ENCODE results near the gene SIRPA.

Gene SIRPA

GRCh38 chr20:1887756-1888155, 7.5 kb upstream of the SIRPA start:
- H3K27ac Mint-ChIP-seq = peak overlapping the region; percentile 33
- DNase-seq (no peak), ATAC-seq (replicated peaks) (no peak)
- peaks cover 27 to 47% of the 10 kb centered on the region in 2 donors for H3K36me3 Mint-ChIP-seq
- H3K4me3 Mint-ChIP-seq = no peak overlapping the region
- peaks cover 13 to 20% of the 10 kb centered on the region in 2 donors for H3K27me3 Mint-ChIP-seq
- H3K9me3 Mint-ChIP-seq = no peaks in the 10 kb centered on the region
- H3K4me1 Mint-ChIP-seq = peaks cover 34 to 55% of the 10 kb centered on the region in 2 donors

- ATAC-seq (replicated peaks) (peak; percentile 15 to 17), DNase-seq (no peak)
- peaks cover 12 to 21% of the 10 kb centered on the region in 2 donors for H3K27me3 Mint-ChIP-seq
- peaks cover 37 to 55% of the 10 kb centered on the region in 2 donors for H3K4me1 Mint-ChIP-seq
- no peaks in the 10 kb centered on the region for H3K9me3 Mint-ChIP-seq
- peaks cover 36 to 59% of the 10 kb centered on the region in 2 donors for H3K36me3 Mint-ChIP-seq
- no peak overlapping the region for H3K27ac Mint-ChIP-seq
- no peak overlapping the region for H3K4me3 Mint-ChIP-seq
Observed at GRCh38 chr20:1888796-1889463, 6.3 kb upstream of the SIRPA start.

- ATAC-seq (replicated peaks) (no peak), DNase-seq (no peak)
- H3K9me3 Mint-ChIP-seq = no peaks in the 10 kb centered on the region
- H3K4me1 Mint-ChIP-seq = peaks cover 29 to 47% of the 10 kb centered on the region in 2 donors
- peaks cover 39 to 68% of the 10 kb centered on the region in 2 donors for H3K36me3 Mint-ChIP-seq
- no peak overlapping the region for H3K4me3 Mint-ChIP-seq
- peaks cover 7 to 16% of the 10 kb centered on the region in 2 donors for H3K27me3 Mint-ChIP-seq
- H3K27ac Mint-ChIP-seq = peak overlapping the region; percentile 70
Observed at GRCh38 chr20:1890469-1891262, 4.5 kb upstream of the SIRPA start.

- ATAC-seq (replicated peaks) (no peak), DNase-seq (no peak)
- peaks cover 43 to 74% of the 10 kb centered on the region in 2 donors for H3K36me3 Mint-ChIP-seq
- H3K9me3 Mint-ChIP-seq = no peaks in the 10 kb centered on the region
- peaks cover 30 to 46% of the 10 kb centered on the region in 2 donors for H3K4me1 Mint-ChIP-seq
- H3K27me3 Mint-ChIP-seq = peaks cover 7 to 16% of the 10 kb centered on the region in 2 donors
- no peak overlapping the region for H3K4me3 Mint-ChIP-seq
- H3K27ac Mint-ChIP-seq = peak overlapping the region; percentile 26
Observed at GRCh38 chr20:1891263-1892118, 3.7 kb upstream of the SIRPA start.

GRCh38 chr20:1892119-1892385, 3.2 kb upstream of the SIRPA start:
- H3K27me3 Mint-ChIP-seq = peaks cover 7 to 16% of the 10 kb centered on the region in 2 donors
- peaks cover 41 to 74% of the 10 kb centered on the region in 2 donors for H3K36me3 Mint-ChIP-seq
- ATAC-seq (replicated peaks) (no peak), DNase-seq (no peak)
- H3K9me3 Mint-ChIP-seq = no peaks in the 10 kb centered on the region
- peak overlapping the region; percentile 65 for H3K27ac Mint-ChIP-seq
- peaks cover 32 to 50% of the 10 kb centered on the region in 2 donors for H3K4me1 Mint-ChIP-seq
- H3K4me3 Mint-ChIP-seq = no peak overlapping the region

GRCh38 chr20:1893721-1894470, 1.3 kb upstream of the SIRPA start:
- peaks cover 44 to 72% of the 10 kb centered on the region in 2 donors for H3K36me3 Mint-ChIP-seq
- ATAC-seq (replicated peaks) (no peak), DNase-seq (peak; percentile 23)
- H3K4me3 Mint-ChIP-seq = peak overlapping the region; percentile 90 to 92
- H3K27ac Mint-ChIP-seq = peak overlapping the region; percentile 94
- H3K9me3 Mint-ChIP-seq = no peaks in the 10 kb centered on the region
- peaks cover 42 to 61% of the 10 kb centered on the region in 2 donors for H3K4me1 Mint-ChIP-seq
- peaks cover 0 to 6% of the 10 kb centered on the region in 2 donors for H3K27me3 Mint-ChIP-seq

- ATAC-seq (replicated peaks) (peak in 1 of 2 donors; percentile 15), DNase-seq (peak; percentile 39)
- peaks cover 0 to 6% of the 10 kb centered on the region in 2 donors for H3K27me3 Mint-ChIP-seq
- H3K9me3 Mint-ChIP-seq = no peaks in the 10 kb centered on the region
- peaks cover 48 to 68% of the 10 kb centered on the region in 2 donors for H3K4me1 Mint-ChIP-seq
- H3K4me3 Mint-ChIP-seq = peak overlapping the region; percentile 90 to 92
- peak overlapping the region; percentile 94 for H3K27ac Mint-ChIP-seq
- peaks cover 48 to 77% of the 10 kb centered on the region in 2 donors for H3K36me3 Mint-ChIP-seq
Observed at GRCh38 chr20:1894471-1894950, 696 bp upstream of the SIRPA start.

GRCh38 chr20:1895674-1896483, 672 bp downstream of the SIRPA start:
- peak; percentile 60 for DNase-seq
- peaks cover 0 to 6% of the 10 kb centered on the region in 2 donors for H3K27me3 Mint-ChIP-seq

GRCh38 chr20:1896484-1897258, 1.5 kb downstream of the SIRPA start:
- no peaks in the 10 kb centered on the region for H3K9me3 Mint-ChIP-seq
- peaks cover 56 to 81% of the 10 kb centered on the region in 2 donors for H3K4me1 Mint-ChIP-seq
- H3K27me3 Mint-ChIP-seq = peaks cover 0 to 6% of the 10 kb centered on the region in 2 donors
- H3K27ac Mint-ChIP-seq = peak overlapping the region; percentile 99
- peak overlapping the region; percentile 90 to 95 for H3K4me3 Mint-ChIP-seq
- DNase-seq (peak; percentile 45), ATAC-seq (replicated peaks) (peak; percentile 18 to 19)
- peaks cover 52 to 68% of the 10 kb centered on the region in 2 donors for H3K36me3 Mint-ChIP-seq

More at GRCh38 chr20:1895674-1896483, 672 bp downstream of the SIRPA start:
- peak overlapping the region; percentile 90 to 95 for H3K4me3 Mint-ChIP-seq
- H3K27ac Mint-ChIP-seq = peak overlapping the region; percentile 99
- H3K36me3 Mint-ChIP-seq = peaks cover 47 to 69% of the 10 kb centered on the region in 2 donors
- peaks cover 51 to 80% of the 10 kb centered on the region in 2 donors for H3K4me1 Mint-ChIP-seq
- peak; percentile 19 to 24 for ATAC-seq (replicated peaks)
- no peaks in the 10 kb centered on the region for H3K9me3 Mint-ChIP-seq

GRCh38 chr20:1897541-1897940, 2.3 kb downstream of the SIRPA start:
- peaks cover 54 to 80% of the 10 kb centered on the region in 2 donors for H3K4me1 Mint-ChIP-seq
- peak; percentile 33 to 41 for ATAC-seq (replicated peaks)
- peaks cover 0 to 6% of the 10 kb centered on the region in 2 donors for H3K27me3 Mint-ChIP-seq
- peaks cover 47 to 68% of the 10 kb centered on the region in 2 donors for H3K36me3 Mint-ChIP-seq
- peak overlapping the region; percentile 90 to 95 for H3K4me3 Mint-ChIP-seq
- H3K27ac Mint-ChIP-seq = peak overlapping the region; percentile 97
- DNase-seq = no peak
- no peaks in the 10 kb centered on the region for H3K9me3 Mint-ChIP-seq

GRCh38 chr20:1897965-1898464, 2.8 kb downstream of the SIRPA start:
- DNase-seq (peak; percentile 93), ATAC-seq (replicated peaks) (peak; percentile 81 to 83)
- Mint-ChIP-seq H3K4me1 (peaks cover 51 to 80% of the 10 kb centered on the region in 2 donors), H3K9me3 (no peaks in the 10 kb centered on the region), H3K27ac (peak overlapping the region; percentile 97), H3K4me3 (peak overlapping the region; percentile 90 to 95), H3K36me3 (peaks cover 45 to 68% of the 10 kb centered on the region in 2 donors), H3K27me3 (peaks cover 0 to under 1% of the 10 kb centered on the region in 2 donors)

Data from stimulated activated naive B cell treated with anti-CD40 and anti-IgM and Interleukin-4, amounts not matched to agents 10 μg/mL and 1 μg/mL and 100 μg/mL, for 72 hours (primary cell).